ENCODE data around the gene ASIC4. TPM values are rescaled to one million over a fixed set of nuclear protein-coding genes. Genes with fewer than 3 reads are reported as not detected.

Gene ASIC4, protein sequence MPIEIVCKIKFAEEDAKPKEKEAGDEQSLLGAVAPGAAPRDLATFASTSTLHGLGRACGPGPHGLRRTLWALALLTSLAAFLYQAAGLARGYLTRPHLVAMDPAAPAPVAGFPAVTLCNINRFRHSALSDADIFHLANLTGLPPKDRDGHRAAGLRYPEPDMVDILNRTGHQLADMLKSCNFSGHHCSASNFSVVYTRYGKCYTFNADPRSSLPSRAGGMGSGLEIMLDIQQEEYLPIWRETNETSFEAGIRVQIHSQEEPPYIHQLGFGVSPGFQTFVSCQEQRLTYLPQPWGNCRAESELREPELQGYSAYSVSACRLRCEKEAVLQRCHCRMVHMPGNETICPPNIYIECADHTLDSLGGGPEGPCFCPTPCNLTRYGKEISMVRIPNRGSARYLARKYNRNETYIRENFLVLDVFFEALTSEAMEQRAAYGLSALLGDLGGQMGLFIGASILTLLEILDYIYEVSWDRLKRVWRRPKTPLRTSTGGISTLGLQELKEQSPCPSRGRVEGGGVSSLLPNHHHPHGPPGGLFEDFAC
- total RNA-seq: not detected
- not detected for polyA plus RNA-seq (ENCODE audit: insufficient read depth, low read depth, low replicate concordance)
- long read RNA-seq, donor 1: 0 reads
- long read RNA-seq, donor 2: 0 reads
- long read RNA-seq, donor 3: 0 reads
- long read RNA-seq, donor 4: 0 reads
- long read RNA-seq, donor 5: 0 reads
- long read RNA-seq, donor 6: 0 reads
- long read RNA-seq, donor 7: 0 reads
- long read RNA-seq, donor 8: 0 reads
- long read RNA-seq, donor 9: 0 reads
- long read RNA-seq, donor 10: 0 reads

DNA sequence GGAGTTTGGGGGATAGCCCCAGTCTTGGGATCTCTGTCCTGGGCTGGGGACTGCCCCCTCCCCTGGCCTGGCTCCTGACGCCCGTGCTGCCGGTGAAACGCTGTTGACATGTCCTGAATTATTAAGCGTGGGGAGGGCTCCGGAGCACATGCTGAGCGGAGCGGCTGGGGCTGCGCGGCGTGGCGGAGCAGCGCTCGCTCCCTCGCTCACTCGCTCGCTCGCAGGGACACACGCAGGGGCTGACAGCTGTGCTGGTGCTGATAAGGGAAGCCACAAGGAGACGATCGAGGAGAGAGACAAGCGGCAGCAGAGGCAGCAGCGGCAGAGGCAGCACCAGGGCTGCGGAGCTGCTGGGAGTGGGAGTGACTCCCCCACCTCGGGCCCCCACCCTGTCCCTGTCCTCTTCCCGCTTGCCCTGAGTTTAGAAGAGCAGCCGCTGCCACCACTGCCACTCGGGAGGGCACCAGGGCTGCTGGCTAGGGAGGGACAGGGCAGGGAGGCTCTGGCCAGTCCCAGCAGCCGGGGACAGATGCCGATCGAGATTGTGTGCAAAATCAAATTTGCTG lies at the start of gene ASIC4:
ASIC4 (plus strand) TSS at position 287 of the 566 bp plus-strand sequence; CDS start at position 530, 243 bp downstream.
- FAIRE-seq (no peak), DNase-seq (peak in 4 of 5 donors; percentile 43 to 69 (median 60))
- Histone ChIP-seq H3K9me3 (ENCODE audit: control insufficient read depth in 2 of 3, insufficient read depth in 1 of 3, low read length in 3 of 3) (no peaks in the 10 kb centered on the region), H3K27ac (ENCODE audit: low read depth in 2 of 2, low read length in 2 of 2) (no peak within 1 kb of the TSS), H3K36me3 (ENCODE audit: control insufficient read depth in 2 of 3, insufficient read depth in 3 of 3, low read length in 3 of 3) (no peaks in the 10 kb centered on the region), H3K4me3 (ENCODE audit: low read length in 3 of 3) (no peak within 1 kb of the TSS), H3K4me1 (ENCODE audit: control insufficient read depth in 2 of 3, insufficient read depth in 2 of 3, low read depth in 1 of 3, low read length in 3 of 3) (peaks cover 0 to 7% (median 3%) of the 10 kb centered on the region in 3 donors), H3K9ac (ENCODE audit: low read length in 3 of 3) (no peak within 1 kb of the TSS), H3K27me3 (ENCODE audit: control insufficient read depth, insufficient read depth, low read length) (no peaks in the 10 kb centered on the region)
- intact Hi-C loops (cut with DNase I): no loop called here
- TF ChIP-seq, protein P1, sequence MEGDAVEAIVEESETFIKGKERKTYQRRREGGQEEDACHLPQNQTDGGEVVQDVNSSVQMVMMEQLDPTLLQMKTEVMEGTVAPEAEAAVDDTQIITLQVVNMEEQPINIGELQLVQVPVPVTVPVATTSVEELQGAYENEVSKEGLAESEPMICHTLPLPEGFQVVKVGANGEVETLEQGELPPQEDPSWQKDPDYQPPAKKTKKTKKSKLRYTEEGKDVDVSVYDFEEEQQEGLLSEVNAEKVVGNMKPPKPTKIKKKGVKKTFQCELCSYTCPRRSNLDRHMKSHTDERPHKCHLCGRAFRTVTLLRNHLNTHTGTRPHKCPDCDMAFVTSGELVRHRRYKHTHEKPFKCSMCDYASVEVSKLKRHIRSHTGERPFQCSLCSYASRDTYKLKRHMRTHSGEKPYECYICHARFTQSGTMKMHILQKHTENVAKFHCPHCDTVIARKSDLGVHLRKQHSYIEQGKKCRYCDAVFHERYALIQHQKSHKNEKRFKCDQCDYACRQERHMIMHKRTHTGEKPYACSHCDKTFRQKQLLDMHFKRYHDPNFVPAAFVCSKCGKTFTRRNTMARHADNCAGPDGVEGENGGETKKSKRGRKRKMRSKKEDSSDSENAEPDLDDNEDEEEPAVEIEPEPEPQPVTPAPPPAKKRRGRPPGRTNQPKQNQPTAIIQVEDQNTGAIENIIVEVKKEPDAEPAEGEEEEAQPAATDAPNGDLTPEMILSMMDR (IDR thresholded peaks at IDR 0.05; ENCODE audit: borderline replicate concordance, extremely low read depth, insufficient read depth): no peak

DNA sequence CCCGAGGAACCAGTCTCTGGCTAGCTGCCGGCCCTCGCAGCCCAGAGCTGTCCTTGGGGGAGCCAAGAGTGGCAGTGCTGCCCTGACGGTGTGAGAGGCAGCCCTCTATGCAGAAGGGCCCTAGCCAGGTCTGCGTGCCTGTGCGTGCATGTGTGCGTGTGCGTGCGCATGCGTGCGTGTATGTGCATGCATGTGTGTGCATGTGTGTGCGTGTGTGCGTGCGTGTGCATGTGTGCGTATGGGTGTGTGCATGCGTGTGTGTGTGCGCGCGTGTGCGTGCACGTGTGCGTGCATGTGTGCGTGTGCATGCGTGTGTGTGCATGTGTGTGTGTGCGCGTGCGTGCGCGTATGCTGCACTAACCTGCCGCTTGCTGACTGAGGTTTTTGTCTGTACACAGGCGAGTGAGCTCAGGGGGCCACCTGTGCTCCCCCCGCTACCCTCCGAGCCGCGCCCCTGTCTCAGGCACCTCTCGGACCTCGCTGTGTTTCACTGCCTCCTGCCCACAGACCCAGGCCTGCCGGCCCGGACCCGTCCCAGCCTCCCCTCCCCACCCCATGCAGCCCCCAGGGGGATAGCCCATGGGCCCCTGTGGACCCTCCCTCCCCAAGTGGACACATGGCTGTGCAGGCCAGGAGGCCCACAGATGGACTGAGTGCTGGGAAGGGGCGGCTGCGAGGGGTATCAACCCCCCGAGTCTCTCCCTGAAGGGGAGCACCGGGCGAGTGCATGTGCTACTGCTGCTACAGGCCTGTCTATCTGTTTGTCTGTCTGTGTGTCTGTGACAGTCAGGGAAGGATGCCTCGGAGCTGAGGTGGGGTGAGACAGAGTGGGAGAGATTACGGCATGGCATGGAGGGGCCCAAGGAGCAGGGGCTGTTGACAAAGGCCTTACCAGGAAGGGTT lies 48.4 kb upstream of the ASIC4 start:
- H3K9ac ChIP-seq (ENCODE audit: low read length in 3 of 3): no peak overlapping the region
- H3K4me1 ChIP-seq (ENCODE audit: control insufficient read depth in 2 of 3, insufficient read depth in 2 of 3, low read depth in 1 of 3, low read length in 3 of 3): no peaks in the 10 kb centered on the region
- H3K27me3 ChIP-seq (ENCODE audit: control insufficient read depth, insufficient read depth, low read length): no peaks in the 10 kb centered on the region
- no peak overlapping the region for H3K27ac ChIP-seq (ENCODE audit: low read depth in 2 of 2, low read length in 2 of 2)
- DNase-seq (peak in 1 of 5 donors; percentile 75), FAIRE-seq (no peak)
- H3K36me3 ChIP-seq (ENCODE audit: control insufficient read depth in 2 of 3, insufficient read depth in 3 of 3, low read length in 3 of 3): no peaks in the 10 kb centered on the region
- H3K4me3 ChIP-seq (ENCODE audit: low read length in 3 of 3): no peak overlapping the region
- H3K9me3 ChIP-seq (ENCODE audit: control insufficient read depth in 2 of 3, insufficient read depth in 1 of 3, low read length in 3 of 3): no peaks in the 10 kb centered on the region
- TF ChIP-seq, protein P1 (IDR thresholded peaks at IDR 0.05; ENCODE audit: borderline replicate concordance, extremely low read depth, insufficient read depth): no peak
- intact Hi-C loops (cut with DNase I): no loop called here

DNA sequence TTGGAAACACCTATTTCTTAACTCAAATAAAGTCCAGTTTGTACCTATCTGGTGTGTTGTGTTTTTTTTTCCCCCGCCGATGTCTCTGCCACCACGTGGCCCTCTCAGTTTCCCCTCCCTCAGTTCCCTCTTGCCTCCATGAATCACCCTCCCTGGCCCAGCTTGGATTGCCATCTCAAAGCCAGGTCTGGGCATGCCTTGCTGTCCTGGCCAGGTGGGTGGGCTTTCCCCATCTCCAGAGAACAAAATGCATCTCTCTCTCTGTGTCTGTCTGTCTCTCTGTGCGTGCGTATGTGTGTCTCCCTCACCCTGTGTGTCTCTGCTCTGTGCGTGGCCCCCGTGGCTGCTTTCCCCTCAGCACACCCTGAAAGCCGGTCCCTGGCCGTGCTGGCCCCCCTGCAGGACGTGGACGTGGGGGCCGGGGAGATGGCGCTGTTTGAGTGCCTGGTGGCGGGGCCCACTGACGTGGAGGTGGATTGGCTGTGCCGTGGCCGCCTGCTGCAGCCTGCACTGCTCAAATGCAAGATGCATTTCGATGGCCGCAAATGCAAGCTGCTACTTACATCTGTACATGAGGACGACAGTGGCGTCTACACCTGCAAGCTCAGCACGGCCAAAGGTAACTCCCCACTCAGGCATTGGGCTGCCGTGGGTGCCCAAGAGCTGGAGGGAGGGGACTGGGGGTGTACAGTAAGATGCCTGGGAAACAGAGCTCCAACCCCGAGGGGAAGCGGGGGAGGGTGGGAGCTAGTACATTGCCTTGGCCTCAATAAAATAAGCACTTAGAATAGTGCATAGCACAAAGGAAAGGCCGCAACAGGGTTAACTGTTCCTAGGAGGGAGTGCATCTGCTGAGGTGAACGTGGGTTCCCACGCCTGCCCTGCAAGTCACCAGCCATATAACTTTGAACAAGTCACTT lies 47.2 kb upstream of the ASIC4 start:
- H3K4me3 ChIP-seq (ENCODE audit: low read length in 3 of 3): no peak overlapping the region
- H3K36me3 ChIP-seq (ENCODE audit: control insufficient read depth in 2 of 3, insufficient read depth in 3 of 3, low read length in 3 of 3): no peaks in the 10 kb centered on the region
- no peak overlapping the region for H3K9ac ChIP-seq (ENCODE audit: low read length in 3 of 3)
- no peak for FAIRE-seq
- H3K9me3 ChIP-seq (ENCODE audit: control insufficient read depth in 2 of 3, insufficient read depth in 1 of 3, low read length in 3 of 3): no peaks in the 10 kb centered on the region
- peak in 1 of 5 donors; percentile 59 for DNase-seq
- H3K4me1 ChIP-seq (ENCODE audit: control insufficient read depth in 2 of 3, insufficient read depth in 2 of 3, low read depth in 1 of 3, low read length in 3 of 3): no peaks in the 10 kb centered on the region
- no peaks in the 10 kb centered on the region for H3K27me3 ChIP-seq (ENCODE audit: control insufficient read depth, insufficient read depth, low read length)
- intact Hi-C loops (cut with DNase I): no loop called here
- no peak overlapping the region for H3K27ac ChIP-seq (ENCODE audit: low read depth in 2 of 2, low read length in 2 of 2)
- TF ChIP-seq, protein P1 (IDR thresholded peaks at IDR 0.05; ENCODE audit: borderline replicate concordance, extremely low read depth, insufficient read depth): no peak
